ENCODE data around the gene COPS8. TPM values are rescaled to one million over a fixed set of nuclear protein-coding genes. Genes with fewer than 3 reads are reported as not detected.
A peak's percentile ranks its signal among the peaks of the same experiment; 100 is the strongest.

Gene COPS8
- total RNA-seq, 3 donors from 2014 or later (not counting 1 experiment from before 2014, with no cell fraction given) = 51.8 to 57.9 (median 53.9) TPM

GRCh38 chr2:237132799-237133198 is 47.1 kb downstream of the COPS8 start:
- Histone ChIP-seq H3K27me3 (ENCODE audit: control insufficient read depth, insufficient read depth, low read length) (no peaks in the 10 kb centered on the region), H3K36me3 (ENCODE audit: control insufficient read depth, insufficient read depth, low read length) (no peaks in the 10 kb centered on the region), H3K27ac (ENCODE audit: low read length) (no peak overlapping the region), H3K4me3 (ENCODE audit: low read length) (no peak overlapping the region), H3K4me1 (ENCODE audit: control insufficient read depth, insufficient read depth, low read length) (no peaks in the 10 kb centered on the region), H3K9me3 (ENCODE audit: control insufficient read depth, insufficient read depth, low read length) (no peaks in the 10 kb centered on the region)
- peaks cover 0 to 7% of the 10 kb centered on the region in 2 donors for H3K27me3 Mint-ChIP-seq (ENCODE audit: low read depth in 2 of 2)
- intact Hi-C loops (cut with micrococcal nuclease) = no loop called here
- no peak for TF ChIP-seq CTCF (IDR thresholded peaks at IDR 0.05)
- 79% methylated on average over 5 of the region's 5 CpGs for WGBS (ENCODE audit: insufficient coverage)
- no peaks in the 10 kb centered on the region for H3K36me3 Mint-ChIP-seq
- no peak overlapping the region for H3K4me3 Mint-ChIP-seq
- no peak overlapping the region for H3K27ac Mint-ChIP-seq
- H3K4me1 Mint-ChIP-seq = no peaks in the 10 kb centered on the region
- DNase-seq = peak in 1 of 2 donors; percentile 11
- no peaks in the 10 kb centered on the region for H3K9me3 Mint-ChIP-seq
- ATAC-seq = no peak

GRCh38 chr2:237134321-237135230 is 48.9 kb downstream of the COPS8 start:
- Histone ChIP-seq H3K27ac (ENCODE audit: low read length) (no peak overlapping the region), H3K36me3 (ENCODE audit: control insufficient read depth, insufficient read depth, low read length) (no peaks in the 10 kb centered on the region), H3K27me3 (ENCODE audit: control insufficient read depth, insufficient read depth, low read length) (no peaks in the 10 kb centered on the region), H3K9me3 (ENCODE audit: control insufficient read depth, insufficient read depth, low read length) (no peaks in the 10 kb centered on the region), H3K4me1 (ENCODE audit: control insufficient read depth, insufficient read depth, low read length) (no peaks in the 10 kb centered on the region), H3K4me3 (ENCODE audit: low read length) (no peak overlapping the region)
- Mint-ChIP-seq H3K27ac (no peak overlapping the region), H3K4me1 (no peaks in the 10 kb centered on the region), H3K4me3 (no peak overlapping the region), H3K9me3 (no peaks in the 10 kb centered on the region), H3K27me3 (ENCODE audit: low read depth in 2 of 2) (peaks cover 0 to 7% of the 10 kb centered on the region in 2 donors), H3K36me3 (no peaks in the 10 kb centered on the region)
- ATAC-seq (no peak), DNase-seq (no peak)
- WGBS (ENCODE audit: insufficient coverage) = 80% methylated on average over 4 of the region's 4 CpGs
- intact Hi-C loops (cut with micrococcal nuclease) = no loop called here
- no peak for TF ChIP-seq CTCF (IDR thresholded peaks at IDR 0.05)

GRCh38 chr2:237136824-237137223 is 51.1 kb downstream of the COPS8 start:
- Mint-ChIP-seq H3K27ac (no peak overlapping the region), H3K4me1 (no peaks in the 10 kb centered on the region), H3K4me3 (no peak overlapping the region), H3K27me3 (ENCODE audit: low read depth in 2 of 2) (peaks cover 0 to 7% of the 10 kb centered on the region in 2 donors), H3K36me3 (no peaks in the 10 kb centered on the region), H3K9me3 (no peaks in the 10 kb centered on the region)
- no peak for DNase-seq
- Histone ChIP-seq H3K27ac (ENCODE audit: low read length) (no peak overlapping the region), H3K36me3 (ENCODE audit: control insufficient read depth, insufficient read depth, low read length) (no peaks in the 10 kb centered on the region), H3K4me1 (ENCODE audit: control insufficient read depth, insufficient read depth, low read length) (no peaks in the 10 kb centered on the region), H3K27me3 (ENCODE audit: control insufficient read depth, insufficient read depth, low read length) (no peaks in the 10 kb centered on the region), H3K4me3 (ENCODE audit: low read length) (no peak overlapping the region), H3K9me3 (ENCODE audit: control insufficient read depth, insufficient read depth, low read length) (no peaks in the 10 kb centered on the region)
- ATAC-seq = no peak
- TF ChIP-seq CTCF (IDR thresholded peaks at IDR 0.05) = no peak
- intact Hi-C loops (cut with micrococcal nuclease) = no loop called here
- 95% methylated on average over 9 of the region's 9 CpGs for WGBS (ENCODE audit: insufficient coverage)
